ENCODE results near the gene C1orf74.

DNA sequence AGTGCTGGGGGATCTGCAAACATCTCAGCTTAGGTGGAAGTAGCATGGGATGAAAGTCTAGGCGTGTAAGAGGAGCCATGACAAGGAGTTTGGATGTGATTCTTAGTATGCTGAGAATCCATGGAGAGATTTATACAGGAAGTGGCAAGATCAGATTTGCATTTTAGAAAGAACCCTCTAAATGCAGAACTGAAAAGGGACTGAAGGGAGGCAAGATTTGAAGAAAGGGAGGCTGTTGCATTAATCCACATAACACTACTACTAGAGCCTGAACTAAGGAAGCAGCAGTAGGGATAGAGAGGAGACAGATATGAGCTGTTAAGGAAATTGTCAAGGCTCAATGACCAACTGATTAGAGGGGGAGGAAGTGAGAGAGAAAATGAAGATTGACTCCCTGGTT lies 9.8 kb downstream of the C1orf74 start:
- TF ChIP-seq, protein P1, sequence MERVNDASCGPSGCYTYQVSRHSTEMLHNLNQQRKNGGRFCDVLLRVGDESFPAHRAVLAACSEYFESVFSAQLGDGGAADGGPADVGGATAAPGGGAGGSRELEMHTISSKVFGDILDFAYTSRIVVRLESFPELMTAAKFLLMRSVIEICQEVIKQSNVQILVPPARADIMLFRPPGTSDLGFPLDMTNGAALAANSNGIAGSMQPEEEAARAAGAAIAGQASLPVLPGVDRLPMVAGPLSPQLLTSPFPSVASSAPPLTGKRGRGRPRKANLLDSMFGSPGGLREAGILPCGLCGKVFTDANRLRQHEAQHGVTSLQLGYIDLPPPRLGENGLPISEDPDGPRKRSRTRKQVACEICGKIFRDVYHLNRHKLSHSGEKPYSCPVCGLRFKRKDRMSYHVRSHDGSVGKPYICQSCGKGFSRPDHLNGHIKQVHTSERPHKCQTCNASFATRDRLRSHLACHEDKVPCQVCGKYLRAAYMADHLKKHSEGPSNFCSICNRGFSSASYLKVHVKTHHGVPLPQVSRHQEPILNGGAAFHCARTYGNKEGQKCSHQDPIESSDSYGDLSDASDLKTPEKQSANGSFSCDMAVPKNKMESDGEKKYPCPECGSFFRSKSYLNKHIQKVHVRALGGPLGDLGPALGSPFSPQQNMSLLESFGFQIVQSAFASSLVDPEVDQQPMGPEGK (CRISPR knock-in tag; IDR thresholded peaks at IDR 0.05; ENCODE audit: borderline replicate concordance): no peak
- TF ChIP-seq ZFP30 (CRISPR knock-in tag; IDR thresholded peaks at IDR 0.05) (no peak), ARNTL (CRISPR knock-in tag; IDR thresholded peaks at IDR 0.05; ENCODE audit: borderline replicate concordance, low read depth) (no peak), ZNF70 (CRISPR knock-in tag; IDR thresholded peaks at IDR 0.05) (no peak)
- TF ChIP-seq, protein P2, sequence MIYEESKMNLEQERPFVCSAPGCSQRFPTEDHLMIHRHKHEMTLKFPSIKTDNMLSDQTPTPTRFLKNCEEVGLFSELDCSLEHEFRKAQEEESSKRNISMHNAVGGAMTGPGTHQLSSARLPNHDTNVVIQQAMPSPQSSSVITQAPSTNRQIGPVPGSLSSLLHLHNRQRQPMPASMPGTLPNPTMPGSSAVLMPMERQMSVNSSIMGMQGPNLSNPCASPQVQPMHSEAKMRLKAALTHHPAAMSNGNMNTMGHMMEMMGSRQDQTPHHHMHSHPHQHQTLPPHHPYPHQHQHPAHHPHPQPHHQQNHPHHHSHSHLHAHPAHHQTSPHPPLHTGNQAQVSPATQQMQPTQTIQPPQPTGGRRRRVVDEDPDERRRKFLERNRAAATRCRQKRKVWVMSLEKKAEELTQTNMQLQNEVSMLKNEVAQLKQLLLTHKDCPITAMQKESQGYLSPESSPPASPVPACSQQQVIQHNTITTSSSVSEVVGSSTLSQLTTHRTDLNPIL (CRISPR knock-in tag; IDR thresholded peaks at IDR 0.05; ENCODE audit: low read depth): no peak

All from SK-N-SH treated with all-trans-retinoic acid at 6 μM for 48 hours (cell line).